Aorta (tissue), 5 donors: ENCODE measurements around the gene ANKRD11. TPM values are rescaled to one million over a fixed set of nuclear protein-coding genes. Genes with fewer than 3 reads are reported as not detected.
"Not testable (repeated sequence)": the region's sequence is repeated elsewhere in the genome, so short reads cannot be mapped to it uniquely, and the experiment has no call there.

Source experiments
- ATAC-seq: fragments of 200-7000 bp; cut with Tn5 transposase; one replicate; pipeline ENCODE4 v1.9.1; 2022; ENCODE audit warnings: moderate library complexity; ENCODE audit not compliant: low FRiP score
- DNase-seq, 2 donors: peaks; one replicate each; pipeline ENCODE4 v3.0.0-alpha.2; 2020
- H3K27ac ChIP-seq, 2 donors: one replicate each; pipeline ENCODE4 v1.5.1; 2013; ENCODE audit warnings: low read length in 2 of 2, mild to moderate bottlenecking in 2 of 2, moderate library complexity in 2 of 2, control low read depth in 1 of 2, inconsistent platforms in 1 of 2, low read depth in 1 of 2
- H3K27me3 ChIP-seq, 2 donors: one replicate each; pipeline ENCODE4 v1.6.1; 2013; ENCODE audit warnings: control low read depth in 1 of 2, low read length in 1 of 2, mild to moderate bottlenecking in 1 of 2, moderate library complexity in 1 of 2; ENCODE audit not compliant: insufficient read depth in 2 of 2, control insufficient read depth in 1 of 2
- H3K36me3 ChIP-seq, 2 donors: one replicate each; pipeline ENCODE4 v1.6.1; 2013; ENCODE audit warnings: control low read depth in 1 of 2, low read length in 1 of 2, mild to moderate bottlenecking in 1 of 2; ENCODE audit not compliant: insufficient read depth in 2 of 2, control insufficient read depth in 1 of 2
- H3K4me1 ChIP-seq, 2 donors: one replicate each; pipeline ENCODE4 v1.6.1; 2013; ENCODE audit warnings: low read length in 2 of 2, control low read depth in 1 of 2, mild to moderate bottlenecking in 1 of 2, moderate library complexity in 1 of 2; ENCODE audit not compliant: insufficient read depth in 2 of 2, control insufficient read depth in 1 of 2
- H3K4me3 ChIP-seq, 2 donors: one replicate each; pipeline ENCODE4 v1.5.1; 2013; ENCODE audit warnings: low read length in 2 of 2, control low read depth in 1 of 2, mild to moderate bottlenecking in 1 of 2
- H3K9me3 ChIP-seq: one replicate; pipeline ENCODE4 v1.6.1; 2013; ENCODE audit warnings: mild to moderate bottlenecking, low read length; ENCODE audit not compliant: control insufficient read depth
- WGBS, 2 donors: extraction: QIAGEN DNeasy Blood & Tissue Kit; methylation state at CpG; one replicate each; pipeline ENCODE4 v1.1.7; 2013; 5-methylcytosine and 5-hydroxymethylcytosine counted together
- intact Hi-C, 2 donors: fragments of 100-400 bp; cut with DNase I; formaldehyde crosslinking; loops; one replicate each; pipeline versions ENCODE4 v1.14.2 to v1.15.0; 2022
- polyA plus RNA-seq, 2 donors: library from polyadenylated mRNA; stranded (reverse); fragments of 200-250 nt; gene quantifications; one replicate each; pipeline ENCODE4 v1.2.3, GENCODE V29; 2013
- total RNA-seq, 2 donors: library from RNA; stranded (reverse); fragmentation: NEBNext Ultra II Directional; extraction: Animal tissue kit (Norgen Biotek cat#: 25700); gene quantifications; one replicate each; pipeline ENCODE4 v1.2.1, GENCODE V29; 2021
- donor health status: healthy with polysubstance abuse.
- donor health status: Bipolar disorder and iron deficiency.
- donor health status: DM: no; HTN: no; CAD: no.
- donor health status: DM: no; HTN: no; CAD: no.
- donor health status: DM: yes; HTN: yes; CAD: no.

Gene ANKRD11
- total and polyA plus RNA-seq, 4 donors: 34.6 to 139 (median 90.1) TPM

- H3K4me3 ChIP-seq: no peak overlapping the region
- intact Hi-C loops: no loop called here
- no peaks in the 10 kb centered on the region for H3K36me3 ChIP-seq
- H3K27ac ChIP-seq: no peak overlapping the region
- no peaks in the 10 kb centered on the region for H3K4me1 ChIP-seq
- H3K27me3 ChIP-seq: no peaks in the 10 kb centered on the region
- DNase-seq (peak; percentile 37 to 58), ATAC-seq (no peak)
- H3K9me3 ChIP-seq: no peaks in the 10 kb centered on the region
- WGBS, 2 donors: 70 to 74% methylated on average over 16 of the region's 16 CpGs
Measured at GRCh38 chr16:89335803-89336485, 154.4 kb downstream of the ANKRD11 start.

DNA sequence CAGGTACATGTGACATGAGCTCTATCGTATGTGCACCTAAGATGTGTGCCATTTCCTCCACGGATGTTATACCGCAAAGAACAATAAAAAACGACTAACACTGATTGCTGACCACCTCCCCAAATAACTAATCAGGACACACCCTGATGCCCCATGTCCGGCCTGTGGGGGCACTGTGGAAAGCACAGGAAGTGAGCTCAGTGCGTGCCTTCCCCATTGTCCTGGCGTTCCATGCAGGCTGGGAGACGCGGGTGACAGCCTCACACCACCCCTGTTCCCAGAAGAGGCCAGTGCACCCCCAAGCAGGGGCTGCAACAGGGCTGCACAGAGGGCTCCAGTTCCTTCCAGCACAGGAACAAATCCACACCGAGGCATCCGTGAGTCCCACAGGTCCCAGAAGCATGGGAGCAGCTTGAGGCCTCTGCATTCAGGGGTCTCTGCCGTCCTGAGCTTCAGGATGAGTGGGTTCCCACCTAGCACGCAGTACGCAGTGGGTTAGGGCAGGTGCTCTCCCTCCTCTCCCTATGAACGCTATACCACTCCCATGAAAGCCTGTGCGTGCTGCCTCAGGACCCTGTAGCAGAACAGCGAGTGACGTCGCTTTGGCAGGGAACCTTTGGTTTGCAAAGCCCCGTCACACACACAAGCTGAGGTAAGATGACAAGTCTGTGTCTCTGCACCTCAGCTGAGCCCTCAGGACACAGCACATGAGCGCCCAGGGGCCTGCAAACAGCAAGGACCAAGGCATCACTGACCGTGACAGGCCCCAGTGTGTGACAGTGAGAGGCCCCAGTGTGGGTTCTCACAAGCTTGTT, 155.2 kb downstream of the ANKRD11 start:
- Histone ChIP-seq H3K9me3 (no peaks in the 10 kb centered on the region), H3K27ac (no peak overlapping the region), H3K4me1 (no peaks in the 10 kb centered on the region), H3K4me3 (no peak overlapping the region), H3K36me3 (no peaks in the 10 kb centered on the region), H3K27me3 (no peaks in the 10 kb centered on the region)
- WGBS, 2 donors: 66 to 67% methylated on average over 22 of the region's 22 CpGs
- intact Hi-C loops: loop anchor here (5.0 kb wide), 3 partner anchors 157 to 222 kb away; partner anchors contain the start of genes SPG7 (in 2 of the 2) and ANKRD11 (in 1 of the 2)
- no peak for ATAC-seq
- peak; percentile 39 to 68 for DNase-seq

DNA sequence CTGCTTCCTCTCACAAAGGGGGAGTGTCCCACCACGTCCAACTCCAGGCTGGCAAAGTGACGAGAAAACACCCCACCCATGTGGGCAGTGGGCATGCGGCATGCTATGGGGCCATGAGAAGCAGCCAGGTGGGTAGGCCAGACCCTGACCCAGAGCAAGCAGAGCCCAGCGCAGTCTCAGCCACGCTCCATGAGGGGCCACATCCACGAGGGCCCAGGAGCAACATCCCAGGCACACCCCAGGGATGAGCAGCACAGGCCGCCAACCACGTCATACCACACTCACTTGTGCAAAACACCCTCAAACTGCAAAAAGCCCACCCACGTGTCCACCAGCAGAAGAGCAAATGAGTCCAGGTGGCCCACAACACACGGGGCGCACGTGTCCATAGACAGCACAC, 155.9 kb downstream of the ANKRD11 start:
- Histone ChIP-seq H3K4me1 (no peaks in the 10 kb centered on the region), H3K9me3 (no peaks in the 10 kb centered on the region), H3K27me3 (no peaks in the 10 kb centered on the region), H3K4me3 (no peak overlapping the region), H3K36me3 (no peaks in the 10 kb centered on the region), H3K27ac (no peak overlapping the region)
- intact Hi-C loops: loop anchor here (5.0 kb wide), 3 partner anchors 158 to 223 kb away; partner anchors contain the start of genes SPG7 (in 2 of the 2) and ANKRD11 (in 1 of the 2)
- peak; percentile 40 to 59 for DNase-seq
- no peak for ATAC-seq
- 75 to 76% methylated on average over 12 of the region's 12 CpGs for WGBS, 2 donors

DNA sequence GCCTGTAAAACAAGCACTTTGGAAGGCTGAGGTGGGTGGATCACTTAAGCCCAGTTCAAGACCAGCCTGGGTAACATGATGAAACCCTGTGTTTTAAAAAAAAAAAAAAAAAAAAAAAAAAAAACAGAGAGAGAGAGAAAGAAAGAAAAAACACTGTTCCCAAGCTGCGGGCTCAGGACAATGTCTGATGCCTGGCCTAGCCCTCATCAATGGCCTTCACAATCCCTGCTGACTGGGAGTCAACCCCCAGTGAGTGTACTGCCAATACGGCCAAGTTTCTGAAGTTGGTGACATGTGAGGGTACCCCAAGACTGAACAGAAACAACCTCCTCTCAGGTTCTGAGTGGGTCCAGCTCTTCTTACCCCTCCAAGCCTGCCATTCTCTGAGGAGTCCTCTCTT, 156.3 kb downstream of the ANKRD11 start:
- no peak for DNase-seq
- Histone ChIP-seq H3K4me1 (no peaks in the 10 kb centered on the region), H3K36me3 (no peaks in the 10 kb centered on the region), H3K27me3 (no peaks in the 10 kb centered on the region), H3K9me3 (no peaks in the 10 kb centered on the region), H3K4me3 (no peak overlapping the region), H3K27ac (no peak overlapping the region)
- WGBS, 2 donors: 36 to 41% methylated on average over 2 of the region's 2 CpGs
- intact Hi-C loops: loop anchor here (5.0 kb wide), 3 partner anchors 158 to 223 kb away; partner anchors contain the start of genes SPG7 (in 2 of the 2) and ANKRD11 (in 1 of the 2)
- no peak for ATAC-seq

DNA sequence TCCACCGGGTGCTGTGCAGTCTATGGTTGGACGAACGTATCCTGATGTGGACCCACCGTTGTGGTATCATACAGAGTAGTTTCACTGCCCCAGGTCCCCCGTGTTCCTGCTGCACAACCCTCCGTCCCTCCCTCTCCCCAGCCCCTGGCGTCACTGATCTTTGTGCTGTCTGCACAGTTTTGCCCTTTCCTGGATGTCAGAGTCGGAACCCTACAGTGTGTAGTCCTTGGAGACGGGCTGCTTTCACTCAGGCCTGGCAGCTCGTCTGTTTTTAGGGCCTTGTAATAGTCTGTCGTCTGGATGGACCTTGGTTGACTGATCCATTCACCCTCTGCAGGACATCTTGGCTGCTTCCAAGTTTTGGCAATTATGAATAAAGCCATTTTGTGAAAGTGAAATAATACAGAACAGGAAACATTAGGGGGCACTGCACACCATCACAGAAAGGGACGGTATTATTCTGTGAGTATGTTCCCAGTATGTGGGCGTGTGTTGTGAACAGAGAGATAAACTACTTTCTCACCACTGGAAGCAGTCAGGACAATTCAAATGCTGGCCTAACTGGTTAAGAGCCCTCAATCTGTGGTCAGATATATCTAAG, 156.9 kb downstream of the ANKRD11 start:
- not testable (repeated sequence) for H3K9me3 ChIP-seq, H3K27me3 ChIP-seq, H3K27ac ChIP-seq, H3K36me3 ChIP-seq, H3K4me3 ChIP-seq, H3K4me1 ChIP-seq
- ATAC-seq: peak; percentile 85
- peak; percentile 34 to 65 for DNase-seq
- intact Hi-C loops: loop anchor here (5.0 kb wide), 3 partner anchors 159 to 224 kb away; partner anchors contain the start of genes SPG7 (in 2 of the 2) and ANKRD11 (in 1 of the 2)
- WGBS, 2 donors: 15 to 26% methylated on average over 9 to 12 of the region's 13 CpGs

GRCh38 chr16:89332902-89333245, 157.5 kb downstream of the ANKRD11 start:
- no peak overlapping the region for H3K27ac ChIP-seq

GRCh38 chr16:89332243-89332901, 158.0 kb downstream of the ANKRD11 start:
- no peaks in the 10 kb centered on the region for H3K27me3 ChIP-seq
- 56 to 61% methylated on average over 14 of the region's 14 CpGs for WGBS, 2 donors
- ATAC-seq: no peak
- H3K4me1 ChIP-seq: no peaks in the 10 kb centered on the region
- peak in 1 of 2 donors; percentile 51 for DNase-seq
- H3K36me3 ChIP-seq: no peaks in the 10 kb centered on the region
- no peaks in the 10 kb centered on the region for H3K9me3 ChIP-seq
- intact Hi-C loops: loop anchor here (5.0 kb wide), 3 partner anchors 160 to 225 kb away; partner anchors contain the start of genes SPG7 (in 2 of the 2) and ANKRD11 (in 1 of the 2)
- no peak overlapping the region for H3K27ac ChIP-seq
- no peak overlapping the region for H3K4me3 ChIP-seq

More at GRCh38 chr16:89332902-89333245, 157.5 kb downstream of the ANKRD11 start:
- 33 to 35% methylated on average over 7 of the region's 7 CpGs for WGBS, 2 donors
- DNase-seq (peak in 1 of 2 donors; percentile 51), ATAC-seq (no peak)
- H3K4me1 ChIP-seq: no peaks in the 10 kb centered on the region
- intact Hi-C loops: loop anchor here (5.0 kb wide), 3 partner anchors 159 to 224 kb away; partner anchors contain the start of genes SPG7 (in 2 of the 2) and ANKRD11 (in 1 of the 2)
- H3K4me3 ChIP-seq: no peak overlapping the region
- no peaks in the 10 kb centered on the region for H3K9me3 ChIP-seq
- no peaks in the 10 kb centered on the region for H3K27me3 ChIP-seq
- no peaks in the 10 kb centered on the region for H3K36me3 ChIP-seq
